OCI-M1 (cell line): Measurements from ENCODE around the gene RNF5.

Experiments
- DNase-seq: peaks from one replicate; lab custom pipeline; 2025; lab: John Stamatoyannopoulos, UW

RNF5 gene

GRCh38 chr6:32151863-32152768, 26.1 kb upstream of the RNF5 start, which contains the start of gene PRRT1:
TSS of gene PRRT1 (minus strand) at chr6:32151939. CDS start at chr6:32151827, 112 bp downstream.
- DNase-seq = no peak

DNA sequence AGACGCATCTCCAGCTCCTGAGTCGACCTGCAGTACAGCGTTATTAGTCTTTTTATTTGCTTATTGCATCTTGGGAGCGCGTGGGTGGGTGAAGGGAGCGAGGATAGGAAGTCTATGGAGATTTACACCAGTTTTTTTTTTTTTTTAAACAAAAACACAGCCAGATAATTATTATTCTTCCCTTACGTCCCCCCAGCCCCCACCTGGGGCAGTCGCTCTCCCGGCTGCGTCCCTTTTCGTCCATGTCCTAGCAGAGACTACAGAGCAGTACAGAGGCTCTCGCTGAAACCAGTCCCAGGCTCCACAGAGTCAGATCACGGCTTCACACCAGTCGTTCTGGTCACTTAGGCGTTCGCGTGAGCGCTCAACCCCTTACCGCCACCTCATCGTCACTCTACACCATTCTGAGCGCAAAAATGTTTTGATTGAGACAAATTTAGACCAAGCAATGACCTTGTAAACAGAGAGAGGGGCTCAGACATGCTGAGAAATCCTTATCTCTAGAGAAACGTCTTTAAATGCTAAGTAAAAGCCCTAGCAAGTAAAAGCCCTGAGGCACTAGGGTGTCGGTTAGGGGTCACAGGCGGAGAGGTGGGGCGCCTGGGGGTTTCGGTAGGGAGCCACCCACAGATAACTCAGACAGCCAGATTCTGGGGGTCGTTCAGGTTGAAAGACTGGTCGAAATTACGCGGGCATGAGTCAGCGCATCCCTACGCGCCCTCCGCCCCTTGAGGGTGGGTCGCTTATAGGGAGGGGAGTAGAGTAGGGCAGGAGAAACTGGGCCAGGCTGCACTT, 25.2 kb upstream of the RNF5 start:
- peak; percentile 84 for DNase-seq

GRCh38 chr6:32153564-32154513, 24.4 kb upstream of the RNF5 start, which contains the start of gene PPT2:
TSS of gene PPT2 (plus strand) at chr6:32154141. CDS start at chr6:32154595, 454 bp downstream.
- DNase-seq = peak; percentile 97

- DNase-seq = peak; percentile 88
These were observed 23.6 kb upstream of the RNF5 start for GRCh38 chr6:32154514-32155161.

- DNase-seq = no peak
These were observed 21.3 kb upstream of the RNF5 start for GRCh38 chr6:32156891-32157290.

DNA sequence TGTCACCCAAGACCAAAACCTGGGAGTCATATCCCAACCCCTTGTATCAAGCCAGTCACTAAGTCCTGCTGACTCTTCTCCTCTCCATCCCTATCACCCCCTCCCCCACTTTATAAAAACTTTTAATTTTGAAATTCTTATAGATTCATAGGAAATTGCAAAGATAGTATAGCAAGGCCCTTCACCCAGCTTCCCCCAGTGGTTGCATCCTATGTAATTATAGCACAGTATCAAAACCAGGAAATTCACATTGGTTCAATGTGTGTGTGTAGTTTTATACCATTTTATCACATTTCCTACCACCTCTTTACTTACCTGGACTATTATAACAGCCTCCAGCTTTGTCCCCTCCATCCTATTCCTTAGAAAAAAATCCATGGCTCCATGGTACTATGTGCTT, 20.2 kb upstream of the RNF5 start:
- DNase-seq = no peak

DNA sequence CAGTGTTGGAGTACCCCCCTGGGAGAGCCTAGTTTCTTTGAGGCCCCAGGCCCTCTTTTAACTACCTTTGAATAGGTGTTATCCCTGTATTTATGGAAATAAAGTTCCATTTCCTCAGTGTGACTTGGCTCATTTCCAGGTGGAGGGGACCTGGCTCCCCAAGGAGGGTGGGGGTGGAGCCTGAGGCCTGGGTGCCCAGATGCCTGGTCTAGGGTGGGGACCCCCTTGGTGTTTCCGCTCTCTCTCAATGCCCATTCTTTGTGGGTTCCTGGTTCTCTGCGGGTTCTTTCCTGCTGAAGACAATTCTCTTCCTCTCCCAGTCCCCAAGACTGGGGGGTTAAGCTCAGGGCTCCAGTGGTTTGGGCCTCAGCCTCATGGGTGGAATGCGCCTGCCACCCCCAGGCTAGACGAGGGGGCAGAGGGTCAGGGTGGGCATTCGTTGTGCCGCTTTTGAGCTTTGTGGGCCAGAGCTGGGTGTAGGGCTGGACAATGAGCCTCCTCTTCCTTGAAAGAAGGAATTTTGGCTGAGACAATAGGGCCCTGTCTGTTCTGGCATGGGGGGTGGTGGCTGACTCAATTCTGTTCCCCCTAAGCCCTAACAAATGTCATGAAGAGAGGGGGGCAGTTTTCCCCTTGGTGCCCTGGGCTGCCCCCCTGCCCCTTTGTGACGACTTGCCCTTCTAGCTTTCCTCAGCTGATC, 14.5 kb upstream of the RNF5 start:
- no peak for DNase-seq

DNA sequence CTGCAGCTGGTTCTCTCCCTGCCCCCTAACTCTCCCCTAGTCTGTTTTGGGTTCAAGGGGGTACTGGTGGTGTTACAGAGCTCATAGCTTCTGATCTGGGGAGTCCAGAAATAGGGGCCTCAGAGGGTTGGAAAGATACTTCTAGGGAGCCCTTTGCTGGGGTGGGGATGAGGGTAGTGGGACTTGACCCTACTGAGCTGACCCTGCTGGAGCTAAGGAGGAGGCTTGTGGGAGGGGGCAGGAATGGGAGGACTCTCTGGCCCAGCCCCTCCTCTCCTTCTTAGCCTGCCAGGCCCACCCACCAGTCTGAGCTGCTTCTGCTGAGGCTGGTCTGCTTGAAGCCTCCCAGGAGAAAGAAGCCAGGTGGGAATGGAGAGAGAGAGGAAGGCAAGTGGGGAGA, 13.9 kb upstream of the RNF5 start, which contains the start of gene EGFL8:
EGFL8 (plus strand) TSS at position 301 of the 400 bp plus-strand sequence. CDS start 1,571 bp downstream, outside the sequence.
- DNase-seq = no peak

- DNase-seq = no peak
These were observed 11.7 kb upstream of the RNF5 start for GRCh38 chr6:32166411-32167061.

GRCh38 chr6:32167154-32167760, 10.9 kb upstream of the RNF5 start:
- DNase-seq = no peak

GRCh38 chr6:32167761-32168262, 10.4 kb upstream of the RNF5 start:
- DNase-seq = peak; percentile 99

DNA sequence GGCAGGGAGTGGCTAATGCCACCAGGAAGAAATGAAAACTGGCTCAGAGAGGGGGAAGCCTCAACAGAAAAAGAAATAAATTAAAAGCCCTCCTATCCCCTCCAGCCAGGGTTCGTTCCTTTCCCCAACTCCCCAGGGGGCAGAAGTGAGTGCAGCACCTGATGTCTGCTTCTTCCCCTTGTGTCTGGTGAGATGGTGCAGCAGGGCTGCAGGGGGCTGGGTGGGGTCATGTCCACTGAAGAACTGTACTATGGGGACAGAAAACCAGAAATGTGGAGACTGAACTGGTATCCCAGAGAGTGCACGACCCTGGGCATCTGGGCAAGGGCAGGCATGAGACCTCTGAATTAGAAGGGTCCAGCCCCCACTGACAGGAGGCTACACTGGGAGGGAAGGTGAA, 9.9 kb upstream of the RNF5 start:
- DNase-seq = peak; percentile 79

DNA sequence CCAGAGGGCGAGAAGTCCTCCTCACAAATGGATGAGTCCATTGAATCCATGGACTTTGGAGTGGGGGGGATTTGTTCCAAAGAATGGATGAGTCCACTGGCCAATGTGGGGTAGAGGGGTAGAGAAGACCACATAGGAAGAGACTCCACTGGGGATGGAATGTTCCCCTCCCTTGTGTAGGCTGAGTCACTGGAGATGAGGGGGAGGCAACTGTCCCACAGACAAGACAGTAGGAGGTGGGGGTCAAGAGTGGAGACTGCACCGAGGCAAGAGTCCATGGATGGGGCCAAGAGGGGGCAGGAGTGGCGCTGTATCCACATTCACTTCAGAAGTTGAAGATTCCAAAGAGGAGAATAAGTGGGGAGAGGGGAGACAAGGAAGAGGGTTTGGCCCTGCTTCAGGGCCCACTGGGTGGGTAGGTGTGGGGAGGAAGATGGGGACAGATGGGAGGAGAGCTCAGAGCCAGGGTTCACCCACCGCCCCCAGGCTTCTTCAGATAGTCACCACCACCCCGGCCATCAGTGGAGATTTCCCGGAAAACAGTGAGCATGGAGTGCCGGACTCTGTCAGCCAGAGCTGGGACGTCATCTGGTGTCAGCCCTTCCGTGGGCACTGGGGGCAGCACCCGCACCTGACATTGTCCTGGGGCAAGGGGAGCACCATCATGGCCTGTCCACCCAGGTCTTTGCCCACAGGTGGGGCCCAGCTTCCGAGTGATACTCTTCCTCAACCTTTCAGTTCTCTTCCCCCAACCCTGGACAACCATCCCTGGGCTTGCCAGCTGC, 9.2 kb upstream of the RNF5 start:
- no peak for DNase-seq

DNA sequence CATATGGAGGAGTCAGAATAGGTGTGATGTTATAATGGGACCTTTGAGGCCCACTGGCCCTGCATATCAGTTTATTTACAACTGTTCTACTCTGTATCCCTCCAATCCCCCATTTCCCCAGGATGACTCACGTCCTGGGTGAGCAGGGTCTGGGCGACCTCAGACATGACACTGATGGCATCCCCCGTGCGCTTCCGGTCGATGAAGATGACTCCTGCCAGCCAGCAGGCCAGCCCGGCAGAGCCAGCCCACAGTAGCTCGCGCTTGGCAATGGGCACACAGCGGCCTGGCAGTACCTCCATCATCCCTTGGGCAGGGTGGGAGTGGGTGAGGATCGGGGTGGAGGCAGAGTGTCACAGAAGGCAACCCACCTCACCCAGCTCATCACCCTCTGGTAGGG, 7.9 kb upstream of the RNF5 start:
- no peak for DNase-seq

DNA sequence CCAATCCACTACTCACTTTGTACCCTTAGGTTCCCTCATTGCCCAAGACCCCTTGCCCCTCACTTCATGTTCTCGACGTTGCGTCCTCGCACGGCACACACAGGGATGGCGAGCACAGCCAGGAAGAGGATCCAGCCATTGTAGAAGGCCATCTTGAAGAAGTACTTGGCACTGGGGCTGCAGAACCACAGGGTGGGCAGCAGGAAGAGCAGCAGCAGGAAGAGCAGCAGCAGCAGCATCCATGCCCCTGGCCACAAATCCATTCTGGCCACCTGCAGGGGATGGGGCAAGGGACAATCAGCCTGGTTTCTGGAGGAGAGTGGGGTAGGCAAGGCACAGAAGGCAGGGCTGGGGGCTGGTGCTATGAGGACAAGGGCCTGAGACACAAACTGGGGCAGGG, 7.0 kb upstream of the RNF5 start:
- DNase-seq = no peak

DNA sequence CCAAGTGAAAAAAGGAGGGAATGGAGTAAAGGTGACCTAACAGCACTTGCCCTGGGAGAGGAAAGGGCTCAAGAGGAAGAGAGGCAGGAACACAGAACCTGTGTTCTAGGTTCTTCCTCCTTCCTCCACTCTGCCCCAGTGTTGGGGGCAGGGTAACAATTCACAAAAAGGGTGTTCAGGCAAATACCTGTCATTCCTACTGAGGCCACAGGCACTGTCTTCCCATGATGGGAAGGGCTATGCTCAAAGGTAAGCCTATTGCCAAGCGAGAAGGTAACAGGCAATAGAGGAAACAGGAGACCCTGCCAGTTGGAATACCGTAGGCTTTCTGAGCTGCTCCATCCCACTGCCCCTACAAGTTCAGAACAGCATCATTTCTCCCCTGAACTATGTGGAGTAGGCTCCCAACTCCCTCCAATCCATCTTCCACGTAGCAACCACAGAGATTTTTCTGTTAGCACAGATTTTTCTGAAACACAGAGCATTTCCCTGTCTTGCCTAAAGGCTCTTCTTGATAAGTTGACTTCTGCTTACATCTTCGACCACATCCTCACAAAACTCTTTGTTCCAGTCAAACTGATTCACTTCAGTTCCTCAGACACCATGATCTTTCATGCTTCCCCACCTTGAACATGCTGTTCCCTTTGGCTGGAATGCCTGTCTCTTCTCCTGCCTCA, 5.0 kb upstream of the RNF5 start:
- DNase-seq = peak; percentile 35

DNA sequence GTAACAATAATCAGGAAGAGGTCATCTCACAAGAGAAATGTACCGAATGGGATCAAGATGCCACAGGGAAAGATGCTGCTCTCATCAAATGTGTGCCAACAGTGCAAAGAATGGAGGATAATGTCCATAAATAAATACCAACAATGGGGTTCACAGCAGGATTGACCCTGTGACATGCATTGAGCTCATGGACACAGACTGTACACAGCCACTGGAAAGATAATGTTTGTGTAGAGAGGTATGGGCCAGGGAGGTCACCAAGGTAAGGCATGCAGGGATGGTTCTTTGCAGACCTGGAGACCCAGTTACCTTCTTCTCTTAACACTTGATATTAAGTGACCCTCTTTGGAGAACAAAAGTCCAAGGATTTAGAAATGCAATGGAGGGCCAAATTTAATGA, 3.8 kb upstream of the RNF5 start:
- no peak for DNase-seq

- no peak for DNase-seq
These were observed 2.9 kb upstream of the RNF5 start for GRCh38 chr6:32175322-32175710.
